Hepatocyte (in vitro differentiated cells): ENCODE measurements around the gene EEF2K.

Experiments used
- EZH2 ChIP-seq: fragments of 200-600 bp; sonication (generic); IDR thresholded peaks from 2 replicates; pipeline ENCODE4 v1.6.1; 2016; ENCODE audit warnings: antibody characterized with exemption, mild to moderate bottlenecking, borderline replicate concordance
- TF ChIP-seq, protein P1 (sequence below): fragments of 200-600 bp; sonication (generic); IDR thresholded peaks from 2 replicates; pipeline ENCODE4 v1.5.1; 2016; ENCODE audit warnings: antibody characterized with exemption, mild to moderate bottlenecking; ENCODE audit not compliant: poor library complexity

DNA sequence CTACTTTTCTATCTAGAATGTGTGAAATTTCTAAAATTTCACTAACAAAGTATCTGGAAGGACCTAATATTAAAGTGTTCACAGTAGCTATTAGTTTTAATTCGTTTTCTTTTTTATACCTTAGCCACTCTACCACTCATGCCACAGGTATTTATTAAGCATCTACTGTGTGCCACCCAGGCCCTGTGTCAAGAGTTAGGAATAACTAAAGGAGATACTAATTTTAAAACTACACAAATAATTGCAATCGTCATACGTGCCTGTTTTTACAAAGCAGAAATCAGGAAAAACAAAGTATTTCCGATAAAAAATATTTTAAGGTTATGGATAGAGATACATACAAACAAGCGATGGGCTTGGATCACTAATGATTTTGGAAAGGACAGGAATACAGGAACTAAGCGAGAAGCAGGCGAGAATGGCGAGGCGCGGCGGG is 483 bp upstream of the EEF2K start:
- TF ChIP-seq, protein P1, sequence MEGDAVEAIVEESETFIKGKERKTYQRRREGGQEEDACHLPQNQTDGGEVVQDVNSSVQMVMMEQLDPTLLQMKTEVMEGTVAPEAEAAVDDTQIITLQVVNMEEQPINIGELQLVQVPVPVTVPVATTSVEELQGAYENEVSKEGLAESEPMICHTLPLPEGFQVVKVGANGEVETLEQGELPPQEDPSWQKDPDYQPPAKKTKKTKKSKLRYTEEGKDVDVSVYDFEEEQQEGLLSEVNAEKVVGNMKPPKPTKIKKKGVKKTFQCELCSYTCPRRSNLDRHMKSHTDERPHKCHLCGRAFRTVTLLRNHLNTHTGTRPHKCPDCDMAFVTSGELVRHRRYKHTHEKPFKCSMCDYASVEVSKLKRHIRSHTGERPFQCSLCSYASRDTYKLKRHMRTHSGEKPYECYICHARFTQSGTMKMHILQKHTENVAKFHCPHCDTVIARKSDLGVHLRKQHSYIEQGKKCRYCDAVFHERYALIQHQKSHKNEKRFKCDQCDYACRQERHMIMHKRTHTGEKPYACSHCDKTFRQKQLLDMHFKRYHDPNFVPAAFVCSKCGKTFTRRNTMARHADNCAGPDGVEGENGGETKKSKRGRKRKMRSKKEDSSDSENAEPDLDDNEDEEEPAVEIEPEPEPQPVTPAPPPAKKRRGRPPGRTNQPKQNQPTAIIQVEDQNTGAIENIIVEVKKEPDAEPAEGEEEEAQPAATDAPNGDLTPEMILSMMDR: no peak
- TF ChIP-seq EZH2: no peak
